B cell (primary cell): ENCODE measurements around the gene SLC44A2. TPM values are rescaled to one million over a fixed set of nuclear protein-coding genes. Genes with fewer than 3 reads are reported as not detected.

Source experiments
- ATAC-seq: fragments of 200-7000 bp; cut with Tn5 transposase; one replicate; pipeline ENCODE4 v1.10.0; 2021; ENCODE audit warnings: low read depth, mild to moderate bottlenecking, moderate number of reproducible peaks, moderate library complexity
- CTCF ChIA-PET: fragments of 350-600 bp; sonication (Branson Sonifier 250); formaldehyde crosslinking; loops from one replicate; lab custom pipeline; 2021; ENCODE audit warnings: antibody characterized with exemption, inconsistent platforms; lab: Charles Lee
- POLR2A ChIA-PET: fragments of 350-600 bp; sonication (Branson Sonifier 250); formaldehyde crosslinking; loops from one replicate; lab custom pipeline; 2021; ENCODE audit warnings: antibody characterized with exemption; lab: Charles Lee
- DNase-seq: peaks from one replicate; pipeline ENCODE4 v3.0.0; 2013
- H2AFZ ChIP-seq: 2 replicates; pipeline ENCODE4 v1.6.1; 2012; ENCODE audit warnings: mild to moderate bottlenecking, low read depth, low read length; ENCODE audit not compliant: insufficient read depth, poor library complexity, severe bottlenecking
- H3K27ac ChIP-seq, 2 donors: 1 replicate in 1 of 2; 2 replicates in 1 of 2; pipeline ENCODE4 v1.5.1; 2012 to 2013; ENCODE audit warnings: low read length in 2 of 2, mild to moderate bottlenecking in 2 of 2, moderate library complexity in 1 of 2
- H3K27me3 ChIP-seq, 4 experiments: fragments of 200-600 bp in 1 of 4; sonication (generic) in 1 of 4; replicated peaks in 1 of 4; 1 replicate in 2 of 4; 2 replicates in 2 of 4; pipeline versions ENCODE4 v1.6.1 to v1.7.0; 2013 to 2016; ENCODE audit warnings: low read length in 3 of 4, mild to moderate bottlenecking in 2 of 4, mixed read lengths in 1 of 4, moderate library complexity in 1 of 4; ENCODE audit not compliant: insufficient read depth in 4 of 4, control insufficient read depth in 3 of 4; ENCODE audit errors: control extremely low read depth in 1 of 4
- H3K36me3 ChIP-seq, 2 experiments: replicated peaks in 1 of 2; 1 replicate in 1 of 2; 2 replicates in 1 of 2; pipeline versions ENCODE4 v1.6.1 to v1.7.1; 2013; ENCODE audit warnings: low read length in 1 of 2; ENCODE audit not compliant: insufficient read depth in 2 of 2, control insufficient read depth in 1 of 2; ENCODE audit errors: control extremely low read depth in 1 of 2, extremely low read depth in 1 of 2
- H3K4me1 ChIP-seq, 2 donors: fragments of 200-600 bp in 1 of 2; sonication (generic) in 1 of 2; 1 replicate in 1 of 2; 2 replicates in 1 of 2; pipeline versions ENCODE4 v1.5.1 to v1.6.1; 2013 to 2017; ENCODE audit warnings: low read length in 2 of 2; ENCODE audit not compliant: control insufficient read depth in 2 of 2, insufficient read depth in 2 of 2
- H3K4me2 ChIP-seq: replicated peaks from 2 replicates; pipeline ENCODE3; 2012; ENCODE audit warnings: mild to moderate bottlenecking, low read depth, low read length; ENCODE audit not compliant: poor library complexity, severe bottlenecking
- H3K4me3 ChIP-seq, 5 experiments: fragments of 200-600 bp in 1 of 5; sonication (generic) in 1 of 5; 1 replicate in 3 of 5; 2 replicates in 2 of 5; pipeline versions ENCODE4 v1.5.1 to v1.7.0; 2011 to 2016; ENCODE audit warnings: low read length in 4 of 5, mild to moderate bottlenecking in 4 of 5, low read depth in 2 of 5, control low read depth in 1 of 5, moderate library complexity in 1 of 5; ENCODE audit not compliant: insufficient read depth in 1 of 5; ENCODE audit errors: control extremely low read depth in 1 of 5, extremely low read depth in 1 of 5
- H3K79me2 ChIP-seq: fragments of 200-600 bp; sonication (generic); one replicate; pipeline ENCODE4 v1.6.0; 2016; ENCODE audit warnings: low read length; ENCODE audit not compliant: control insufficient read depth, insufficient read depth
- H3K9ac ChIP-seq: fragments of 200-600 bp; sonication (generic); 2 replicates; pipeline ENCODE4 v1.6.1; 2017; ENCODE audit warnings: mild to moderate bottlenecking, low read length, moderate library complexity
- H3K9me3 ChIP-seq, 3 donors: one replicate each; pipeline versions ENCODE4 v1.6.1 to v1.7.1; 2013; ENCODE audit warnings: low read length in 2 of 3; ENCODE audit not compliant: control insufficient read depth in 2 of 3, insufficient read depth in 1 of 3; ENCODE audit errors: control extremely low read depth in 1 of 3
- H4K20me1 ChIP-seq: 2 replicates; pipeline ENCODE4 v1.6.0; 2012; ENCODE audit warnings: mild to moderate bottlenecking, low read length; ENCODE audit not compliant: insufficient read depth, control insufficient read depth, poor library complexity, severe bottlenecking
- H3K27ac Mint-ChIP-seq: one replicate; pipeline ENCODE4 v1.8.0; 2021; ENCODE audit warnings: mixed read lengths
- H3K27me3 Mint-ChIP-seq: one replicate; pipeline ENCODE4 v1.8.0; 2021; ENCODE audit warnings: mixed read lengths
- H3K4me1 Mint-ChIP-seq: one replicate; pipeline ENCODE4 v1.8.0; 2021; ENCODE audit warnings: mixed read lengths
- H3K4me3 Mint-ChIP-seq: one replicate; pipeline ENCODE4 v1.8.0; 2021; ENCODE audit warnings: mixed read lengths
- H3K9me3 Mint-ChIP-seq: one replicate; pipeline ENCODE4 v1.8.0; 2022; ENCODE audit warnings: mixed read lengths; ENCODE audit not compliant: insufficient read depth
- EZH2 ChIP-seq: IDR thresholded peaks from 2 replicates; pipeline ENCODE4 v1.6.1; 2012; ENCODE audit warnings: borderline replicate concordance, low read depth, mild to moderate bottlenecking, moderate library complexity, low read length; ENCODE audit not compliant: insufficient read depth, poor library complexity, severe bottlenecking
- whole genome bisulfite sequencing: methylation state at CpG from one replicate; pipeline ENCODE4 v1.1.5; 2013; ENCODE audit warnings: missing lambda C conversion rate; ENCODE audit not compliant: insufficient coverage; 5-methylcytosine and 5-hydroxymethylcytosine counted together
- intact Hi-C: fragments of 100-400 bp; cut with micrococcal nuclease; formaldehyde crosslinking; loops from one replicate; pipeline ENCODE4 v1.10.0; 2022
- polyA plus RNA-seq: library from polyadenylated mRNA; depleted of rRNA; stranded (reverse); fragments of >200 nt; gene quantifications from 2 replicates; pipeline ENCODE4 v1.2.3, GENCODE V29; 2012
- total RNA-seq, 2 donors: library from RNA; stranded (reverse); fragments of 120-200 nt in 1 of 2; gene quantifications; 1 replicate in 1 of 2; 2 replicates in 1 of 2; pipeline versions ENCODE4 v1.2.3 to v1.2.4, GENCODE V29; 2013 to 2022
- TF ChIP-seq, protein P1 (sequence below): fragments of 200-600 bp; IDR thresholded peaks from one replicate; pipeline ENCODE4 v1.8.0; 2022; ENCODE audit warnings: antibody characterized with exemption, mild to moderate bottlenecking

SLC44A2 gene
- total and polyA plus RNA-seq, 2 donors (not counting 1 experiment from before 2014, with no cell fraction given) = 245 to 369 TPM

DNA sequence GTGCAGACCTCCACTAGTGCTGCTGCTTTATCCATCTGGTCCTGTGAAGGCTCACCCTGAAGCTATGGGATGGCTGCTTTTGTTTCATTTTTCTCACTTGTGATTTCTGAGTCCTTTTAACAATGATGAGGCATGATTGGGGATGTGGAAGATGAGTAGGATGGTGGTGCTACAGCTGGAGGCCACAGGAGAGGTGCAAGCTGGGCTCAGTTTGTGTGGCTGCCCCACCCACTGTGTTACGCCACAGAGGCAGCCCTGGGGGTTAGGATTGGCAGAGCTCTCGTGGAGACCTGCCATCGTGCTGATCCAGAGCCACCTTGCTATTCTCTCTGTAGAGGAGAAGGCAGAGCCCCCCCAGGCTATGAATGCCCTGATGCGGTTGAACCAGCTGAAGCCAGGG lies 56.3 kb downstream of the SLC44A2 start:
- H3K27me3 Mint-ChIP-seq = no peaks in the 10 kb centered on the region
- Histone ChIP-seq H3K9me3 (no peaks in the 10 kb centered on the region), H3K36me3 (peaks cover 3 to 89% of the 10 kb centered on the region in 2 experiments), H3K9ac (no peak overlapping the region), H2AFZ (no peak overlapping the region), H4K20me1 (peaks cover 87% of the 10 kb centered on the region), H3K27me3 (no peaks in the 10 kb centered on the region), H3K79me2 (peaks cover 72% of the 10 kb centered on the region), H3K4me3 (no peak overlapping the region), H3K4me1 (no peaks in the 10 kb centered on the region), H3K27ac (no peak overlapping the region), H3K4me2 (no peak overlapping the region)
- WGBS = 100% methylated on average over 4 of the region's 4 CpGs
- ATAC-seq = no peak
- H3K9me3 Mint-ChIP-seq = no peaks in the 10 kb centered on the region
- H3K4me1 Mint-ChIP-seq = no peaks in the 10 kb centered on the region
- intact Hi-C loops = no loop called here
- H3K27ac Mint-ChIP-seq = peak overlapping the region; percentile 46
- POLR2A ChIA-PET = no interaction called here
- H3K4me3 Mint-ChIP-seq = no peak overlapping the region
- DNase-seq = no peak
- TF ChIP-seq, protein P1, sequence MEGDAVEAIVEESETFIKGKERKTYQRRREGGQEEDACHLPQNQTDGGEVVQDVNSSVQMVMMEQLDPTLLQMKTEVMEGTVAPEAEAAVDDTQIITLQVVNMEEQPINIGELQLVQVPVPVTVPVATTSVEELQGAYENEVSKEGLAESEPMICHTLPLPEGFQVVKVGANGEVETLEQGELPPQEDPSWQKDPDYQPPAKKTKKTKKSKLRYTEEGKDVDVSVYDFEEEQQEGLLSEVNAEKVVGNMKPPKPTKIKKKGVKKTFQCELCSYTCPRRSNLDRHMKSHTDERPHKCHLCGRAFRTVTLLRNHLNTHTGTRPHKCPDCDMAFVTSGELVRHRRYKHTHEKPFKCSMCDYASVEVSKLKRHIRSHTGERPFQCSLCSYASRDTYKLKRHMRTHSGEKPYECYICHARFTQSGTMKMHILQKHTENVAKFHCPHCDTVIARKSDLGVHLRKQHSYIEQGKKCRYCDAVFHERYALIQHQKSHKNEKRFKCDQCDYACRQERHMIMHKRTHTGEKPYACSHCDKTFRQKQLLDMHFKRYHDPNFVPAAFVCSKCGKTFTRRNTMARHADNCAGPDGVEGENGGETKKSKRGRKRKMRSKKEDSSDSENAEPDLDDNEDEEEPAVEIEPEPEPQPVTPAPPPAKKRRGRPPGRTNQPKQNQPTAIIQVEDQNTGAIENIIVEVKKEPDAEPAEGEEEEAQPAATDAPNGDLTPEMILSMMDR = no peak
- no peak for TF ChIP-seq EZH2
- CTCF ChIA-PET = interaction anchor here (0.5 to 1.0 kb wide), 2 partner anchors 18 to 188 kb away, joined by 3 read pairs; no protein-coding TSS in a partner anchor

DNA sequence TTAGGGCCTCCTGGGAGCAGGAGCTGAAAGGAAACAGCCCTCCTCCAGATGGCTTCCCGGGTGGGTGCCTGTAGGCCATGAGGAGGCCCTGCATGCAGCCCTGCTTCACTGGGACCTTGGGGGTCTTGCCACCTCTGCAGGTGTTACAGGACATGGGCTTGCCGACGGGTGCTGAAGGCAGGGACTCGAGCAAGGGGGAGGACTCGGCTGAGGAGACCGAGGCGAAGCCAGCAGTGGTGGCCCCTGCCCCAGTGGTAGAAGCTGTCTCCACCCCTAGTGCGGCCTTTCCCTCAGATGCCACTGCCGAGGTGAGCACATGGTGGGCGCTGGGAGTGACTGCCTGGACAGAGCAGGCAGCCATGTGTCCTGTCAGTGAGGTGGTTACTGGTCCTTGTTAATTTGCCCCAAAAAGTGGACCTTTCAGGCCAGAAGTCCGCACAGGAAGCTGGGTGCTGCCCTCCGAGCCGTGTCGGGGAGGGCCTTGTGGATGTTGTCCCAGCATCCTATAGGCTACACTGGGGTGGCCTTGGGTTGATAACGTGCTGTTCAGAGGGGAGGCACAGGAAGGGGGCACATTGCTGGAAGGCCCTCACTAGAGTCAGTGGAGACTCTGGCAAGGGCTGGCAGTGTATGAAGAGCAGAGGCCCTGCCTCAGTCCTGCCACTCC lies 57.2 kb downstream of the SLC44A2 start:
- Mint-ChIP-seq H3K4me3 (no peak overlapping the region), H3K27ac (no peak overlapping the region), H3K4me1 (no peaks in the 10 kb centered on the region), H3K9me3 (no peaks in the 10 kb centered on the region), H3K27me3 (no peaks in the 10 kb centered on the region)
- WGBS = 96% methylated on average over 15 of the region's 15 CpGs
- Histone ChIP-seq H3K79me2 (peaks cover 67% of the 10 kb centered on the region), H4K20me1 (peaks cover 86% of the 10 kb centered on the region), H3K9me3 (no peaks in the 10 kb centered on the region), H3K27me3 (no peaks in the 10 kb centered on the region), H3K36me3 (peaks cover 3 to 88% of the 10 kb centered on the region in 2 experiments), H3K4me3 (no peak overlapping the region), H3K4me2 (no peak overlapping the region), H3K9ac (no peak overlapping the region), H3K27ac (no peak overlapping the region), H2AFZ (no peak overlapping the region), H3K4me1 (no peaks in the 10 kb centered on the region)
- DNase-seq (peak; percentile 20), ATAC-seq (no peak)
- intact Hi-C loops = no loop called here
- no peak for TF ChIP-seq EZH2
- TF ChIP-seq, protein P1 = no peak
- ChIA-PET POLR2A (no interaction called here), CTCF (interaction anchor here (0.7 to 1.0 kb wide), 2 partner anchors 17 kb away, joined by 3 read pairs; no protein-coding TSS in a partner anchor)
